GM19328 (cell line): ENCODE data around the gene MRGPRG.
"Not testable (repeated sequence)": the region's sequence is repeated elsewhere in the genome, so short reads cannot be mapped to it uniquely, and the experiment has no call there.

Experiments used
- ATAC-seq: cut with Tn5 transposase; IDR thresholded peaks from one replicate; pipeline ENCODE4 v1.9.1; 2021; ENCODE audit warnings: mild to moderate bottlenecking, moderate library complexity; ENCODE audit not compliant: unreplicated experiment

The MRGPRG gene

GRCh38 chr11:3218483-3219280 is at the start of gene MRGPRG:
TSS of gene MRGPRG (minus strand) at chr11:3218813. CDS start at chr11:3218813, 0 bp downstream.
- no peak for ATAC-seq

GRCh38 chr11:3262548-3262947 is 43.9 kb upstream of the MRGPRG start:
- ATAC-seq: not testable (repeated sequence)

- ATAC-seq: not testable (repeated sequence)
Measured at GRCh38 chr11:3261831-3262230, 43.2 kb upstream of the MRGPRG start.

GRCh38 chr11:3257509-3257908 is 38.9 kb upstream of the MRGPRG start:
- ATAC-seq: not testable (repeated sequence)

- ATAC-seq: not testable (repeated sequence)
Measured at GRCh38 chr11:3255241-3255640, 36.6 kb upstream of the MRGPRG start.

- ATAC-seq: not testable (repeated sequence)
Measured at GRCh38 chr11:3254773-3255172, 36.2 kb upstream of the MRGPRG start.

GRCh38 chr11:3245071-3245470 is 26.5 kb upstream of the MRGPRG start:
- ATAC-seq: no peak

GRCh38 chr11:3243880-3244279 is 25.3 kb upstream of the MRGPRG start:
- ATAC-seq: no peak

- no peak for ATAC-seq
Measured at GRCh38 chr11:3237119-3237518, 18.5 kb upstream of the MRGPRG start.

- no peak for ATAC-seq
Measured at GRCh38 chr11:3234846-3235245, 16.2 kb upstream of the MRGPRG start.

GRCh38 chr11:3232956-3233355 is 14.3 kb upstream of the MRGPRG start:
- ATAC-seq: no peak

GRCh38 chr11:3231851-3232744 is 13.5 kb upstream of the MRGPRG start, which contains the start of gene MRGPRE:
TSS of gene MRGPRE (minus strand) at chr11:3232417. CDS start at chr11:3228799, 3,618 bp downstream.
- no peak for ATAC-seq

- ATAC-seq: no peak
Measured at GRCh38 chr11:3231550-3231850, 12.9 kb upstream of the MRGPRG start.

GRCh38 chr11:3230636-3231549 is 12.3 kb upstream of the MRGPRG start:
- ATAC-seq: no peak

- ATAC-seq: no peak
Measured at GRCh38 chr11:3229673-3230630, 11.3 kb upstream of the MRGPRG start.

GRCh38 chr11:3228445-3228829 is 9.8 kb upstream of the MRGPRG start:
- no peak for ATAC-seq

GRCh38 chr11:3227568-3228444 is 9.2 kb upstream of the MRGPRG start:
- ATAC-seq: no peak

- ATAC-seq: no peak
Measured at GRCh38 chr11:3226846-3227567, 8.4 kb upstream of the MRGPRG start.
